Trophoblast cell (in vitro differentiated cells and primary cell): ENCODE data around the gene LNPK.
"Not testable (repeated sequence)": the region's sequence is repeated elsewhere in the genome, so short reads cannot be mapped to it uniquely, and the experiment has no call there.

Experiments
- DNase-seq, 2 donors: peaks; one replicate each; pipeline ENCODE4 v3.0.0-alpha.2; 2016
- H2AFZ ChIP-seq: 2 replicates; pipeline ENCODE4 v1.6.1; 2013; ENCODE audit warnings: low read length, moderate library complexity, mild to moderate bottlenecking; ENCODE audit not compliant: insufficient read depth, poor library complexity
- H2AK5ac ChIP-seq: 2 replicates; pipeline ENCODE4 v1.6.1; 2013; ENCODE audit warnings: mild to moderate bottlenecking, low read length
- H2BK120ac ChIP-seq: 2 replicates; pipeline ENCODE4 v1.6.1; 2013; ENCODE audit warnings: low read length, mild to moderate bottlenecking, moderate library complexity; ENCODE audit not compliant: insufficient read depth, poor library complexity
- H2BK12ac ChIP-seq: 2 replicates; pipeline ENCODE4 v1.6.1; 2013; ENCODE audit warnings: mild to moderate bottlenecking, low read length, moderate library complexity
- H2BK5ac ChIP-seq: 2 replicates; pipeline ENCODE4 v1.6.1; 2013; ENCODE audit warnings: low read length, low read depth, moderate library complexity, mild to moderate bottlenecking; ENCODE audit not compliant: poor library complexity
- H3K14ac ChIP-seq: 2 replicates; pipeline ENCODE4 v1.6.1; 2013; ENCODE audit warnings: mild to moderate bottlenecking, low read length
- H3K18ac ChIP-seq: 2 replicates; pipeline ENCODE4 v1.6.1; 2013; ENCODE audit warnings: mild to moderate bottlenecking, low read length
- H3K23ac ChIP-seq: 2 replicates; pipeline ENCODE4 v1.6.1; 2013; ENCODE audit warnings: low read length
- H3K27ac ChIP-seq: 2 replicates; pipeline ENCODE4 v1.5.1; 2013; ENCODE audit warnings: low read depth, mild to moderate bottlenecking, inconsistent platforms, low read length, moderate library complexity
- H3K27me3 ChIP-seq: 2 replicates; pipeline ENCODE4 v1.6.1; 2013; ENCODE audit warnings: inconsistent platforms, mild to moderate bottlenecking, low read length, moderate library complexity; ENCODE audit not compliant: insufficient read depth
- H3K36me3 ChIP-seq, 2 experiments: 1 replicate in 1 of 2; 2 replicates in 1 of 2; pipeline ENCODE4 v1.6.1; 2013; ENCODE audit warnings: low read length in 2 of 2, mild to moderate bottlenecking in 2 of 2, moderate library complexity in 1 of 2; ENCODE audit not compliant: insufficient read depth in 2 of 2, control insufficient read depth in 1 of 2
- H3K4ac ChIP-seq: 2 replicates; pipeline ENCODE4 v1.6.1; 2013; ENCODE audit warnings: low read depth, mild to moderate bottlenecking, low read length, moderate library complexity
- H3K4me1 ChIP-seq, 2 experiments: 1 replicate in 1 of 2; 2 replicates in 1 of 2; pipeline ENCODE4 v1.6.1; 2013; ENCODE audit warnings: low read length in 2 of 2, mild to moderate bottlenecking in 2 of 2, moderate library complexity in 1 of 2; ENCODE audit not compliant: insufficient read depth in 2 of 2, control insufficient read depth in 1 of 2
- H3K4me2 ChIP-seq: 2 replicates; pipeline ENCODE4 v1.6.1; 2013; ENCODE audit warnings: inconsistent platforms, mild to moderate bottlenecking, low read length, moderate library complexity
- H3K4me3 ChIP-seq: 2 replicates; pipeline ENCODE4 v1.5.1; 2013; ENCODE audit warnings: mild to moderate bottlenecking, low read depth, low read length, inconsistent platforms
- H3K79me1 ChIP-seq: one replicate; pipeline ENCODE4 v1.6.1; 2013; ENCODE audit warnings: low read length
- H3K79me2 ChIP-seq: 2 replicates; pipeline ENCODE4 v1.6.1; 2013; ENCODE audit warnings: low read length, mild to moderate bottlenecking; ENCODE audit not compliant: control insufficient read depth, insufficient read depth, poor library complexity
- H3K9ac ChIP-seq: 2 replicates; pipeline ENCODE4 v1.6.1; 2013; ENCODE audit warnings: mild to moderate bottlenecking, low read length
- H3K9me3 ChIP-seq: 2 replicates; pipeline ENCODE4 v1.6.1; 2013; ENCODE audit warnings: low read depth, mild to moderate bottlenecking, control low read depth, inconsistent platforms, low read length; ENCODE audit not compliant: insufficient read depth
- H4K12ac ChIP-seq: 2 replicates; pipeline ENCODE4 v1.6.1; 2013; ENCODE audit warnings: low read depth, mild to moderate bottlenecking, low read length, moderate library complexity
- H4K8ac ChIP-seq: 2 replicates; pipeline ENCODE4 v1.6.1; 2013; ENCODE audit warnings: low read depth, mild to moderate bottlenecking, low read length, moderate library complexity
- H4K91ac ChIP-seq: one replicate; pipeline ENCODE4 v1.6.1; 2013; ENCODE audit warnings: low read depth, mild to moderate bottlenecking, low read length, moderate library complexity
- WGBS: extraction: QIAGEN DNeasy Blood & Tissue Kit; methylation state at CpG from one replicate; pipeline ENCODE4 v1.1.7; 2013; ENCODE audit warnings: missing lambda C conversion rate; ENCODE audit not compliant: insufficient read length, insufficient coverage; ENCODE audit errors: extremely low coverage; 5-methylcytosine and 5-hydroxymethylcytosine counted together

LNPK gene

GRCh38 chr2:175918935-175919334 is 83.1 kb downstream of the LNPK start:
- H2AK5ac ChIP-seq: no peak overlapping the region
- no peaks in the 10 kb centered on the region for H3K79me1 ChIP-seq
- no peak overlapping the region for H4K8ac ChIP-seq
- H3K27ac ChIP-seq: no peak overlapping the region
- H3K4me1 ChIP-seq: no peaks in the 10 kb centered on the region
- H2BK5ac ChIP-seq: no peak overlapping the region
- H3K23ac ChIP-seq: no peak overlapping the region
- H2BK120ac ChIP-seq: no peak overlapping the region
- H3K27me3 ChIP-seq: no peaks in the 10 kb centered on the region
- no peak overlapping the region for H2AFZ ChIP-seq
- no peaks in the 10 kb centered on the region for H3K36me3 ChIP-seq
- no peak overlapping the region for H4K12ac ChIP-seq
- H3K4me3 ChIP-seq: no peak overlapping the region
- H3K79me2 ChIP-seq: no peaks in the 10 kb centered on the region
- H3K9me3 ChIP-seq: no peaks in the 10 kb centered on the region
- H3K4me2 ChIP-seq: no peak overlapping the region
- H3K14ac ChIP-seq: no peak overlapping the region
- H2BK12ac ChIP-seq: no peak overlapping the region
- H3K18ac ChIP-seq: no peak overlapping the region
- H3K4ac ChIP-seq: no peak overlapping the region
- no peak overlapping the region for H4K91ac ChIP-seq
- no CpG with 5 or more reads among the region's 3 CpGs for WGBS
- no peak for DNase-seq
- H3K9ac ChIP-seq: no peak overlapping the region

- Histone ChIP-seq H3K23ac (no peak overlapping the region), H3K9me3 (no peaks in the 10 kb centered on the region), H3K4me1 (no peaks in the 10 kb centered on the region), H4K8ac (no peak overlapping the region), H2BK12ac (no peak overlapping the region), H3K27ac (no peak overlapping the region), H3K79me1 (no peaks in the 10 kb centered on the region), H2AK5ac (no peak overlapping the region), H4K91ac (no peak overlapping the region), H3K18ac (no peak overlapping the region), H3K36me3 (no peaks in the 10 kb centered on the region), H2BK120ac (no peak overlapping the region), H2AFZ (no peak overlapping the region), H2BK5ac (no peak overlapping the region), H3K14ac (no peak overlapping the region), H3K9ac (no peak overlapping the region), H3K4me3 (no peak overlapping the region), H4K12ac (no peak overlapping the region), H3K4me2 (no peak overlapping the region), H3K27me3 (no peaks in the 10 kb centered on the region), H3K79me2 (no peaks in the 10 kb centered on the region), H3K4ac (no peak overlapping the region)
- DNase-seq: no peak
- WGBS: no CpG with 5 or more reads among the region's 3 CpGs
Observed at GRCh38 chr2:175914846-175915245, 87.2 kb downstream of the LNPK start.

- not testable (repeated sequence) for H3K9me3 ChIP-seq, H3K9ac ChIP-seq, H3K27ac ChIP-seq, DNase-seq, H2BK12ac ChIP-seq, H3K14ac ChIP-seq, H4K91ac ChIP-seq, H3K4ac ChIP-seq, H4K8ac ChIP-seq, H3K4me3 ChIP-seq, H2BK5ac ChIP-seq, H3K23ac ChIP-seq, H4K12ac ChIP-seq, H3K4me1 ChIP-seq, H3K27me3 ChIP-seq, H3K4me2 ChIP-seq, H3K79me2 ChIP-seq, H2BK120ac ChIP-seq, H3K36me3 ChIP-seq, H2AFZ ChIP-seq, H3K79me1 ChIP-seq, H2AK5ac ChIP-seq, H3K18ac ChIP-seq
- no CpG with 5 or more reads among the region's 12 CpGs for WGBS
Observed at GRCh38 chr2:175913849-175914743, 88.0 kb downstream of the LNPK start.

- not testable (repeated sequence) for DNase-seq, H3K4me2 ChIP-seq, H3K23ac ChIP-seq, H2BK12ac ChIP-seq, H3K14ac ChIP-seq, H2BK5ac ChIP-seq, H3K79me1 ChIP-seq, H2AK5ac ChIP-seq, H3K18ac ChIP-seq, H2BK120ac ChIP-seq, H3K79me2 ChIP-seq, H4K91ac ChIP-seq, H3K27me3 ChIP-seq, H2AFZ ChIP-seq, H3K4me1 ChIP-seq, H3K4me3 ChIP-seq, H3K9me3 ChIP-seq, H3K9ac ChIP-seq, H3K36me3 ChIP-seq, H3K4ac ChIP-seq, H4K12ac ChIP-seq, H4K8ac ChIP-seq, H3K27ac ChIP-seq
- WGBS: no CpG with 5 or more reads among the region's 2 CpGs
Observed at GRCh38 chr2:175913267-175913666, 88.8 kb downstream of the LNPK start.
